Endothelial cell of umbilical vein (primary cell): Measurements from ENCODE around the gene GRHPR. TPM values are rescaled to one million over a fixed set of nuclear protein-coding genes. Genes with fewer than 3 reads are reported as not detected.

Experiments used
- BruUV-seq: library from RNA; stranded (reverse); fragments of 400-500 nt; replicated peaks from 2 replicates; lab custom pipeline; 2021; lab: Mats Ljungman, UMichigan
- CTCF ChIA-PET: fragments of 300-600, 350-600 bp; sonication (Branson Sonifier 250); formaldehyde crosslinking; loops from one replicate; lab custom pipeline; 2021; ENCODE audit warnings: antibody characterized with exemption, inconsistent platforms; lab: Charles Lee
- POLR2A ChIA-PET: fragments of 300-600, 350-600 bp; sonication (Branson Sonifier 250); formaldehyde crosslinking; loops from one replicate; lab custom pipeline; 2021; ENCODE audit warnings: antibody characterized with exemption, inconsistent platforms; lab: Charles Lee
- DNase-seq: peaks from one replicate; pipeline ENCODE4 v3.0.0-alpha.2; 2011; ENCODE audit warnings: low read depth, low spot score
- FAIRE-seq: peaks from 2 replicates; lab custom pipeline; 2011; peaks lifted over from hg19 to GRCh38; lab: Jason Lieb, UNC
- H2AFZ ChIP-seq: 2 replicates; pipeline ENCODE4 v1.6.0; 2012; ENCODE audit warnings: low read depth, low read length, control low read depth, inconsistent platforms
- H3K27ac ChIP-seq: 2 replicates; pipeline ENCODE4 v1.5.1; 2011; ENCODE audit warnings: low read depth, mild to moderate bottlenecking, control low read depth, low read length, moderate library complexity; ENCODE audit not compliant: insufficient read depth
- H3K27me3 ChIP-seq, 2 experiments: 2 replicates each; pipeline versions ENCODE4 v1.6.0 to v1.6.1; 2011; ENCODE audit warnings: low read length in 2 of 2, mixed read lengths in 1 of 2; ENCODE audit not compliant: control insufficient read depth in 2 of 2, insufficient read depth in 2 of 2
- H3K36me3 ChIP-seq, 2 experiments: 2 replicates in 1 of 2; 3 replicates in 1 of 2; pipeline ENCODE4 v1.5.1; 2011; ENCODE audit warnings: low read length in 2 of 2, mild to moderate bottlenecking in 1 of 2, moderate library complexity in 1 of 2; ENCODE audit not compliant: control insufficient read depth in 2 of 2, insufficient read depth in 2 of 2; ENCODE audit errors: extremely low read depth in 1 of 2
- H3K4me1 ChIP-seq: 3 replicates; pipeline ENCODE4 v1.5.1; 2011; ENCODE audit warnings: mild to moderate bottlenecking, low read length; ENCODE audit not compliant: control insufficient read depth, insufficient read depth; ENCODE audit errors: extremely low read depth
- H3K4me2 ChIP-seq: 2 replicates; pipeline ENCODE4 v1.6.1; 2011; ENCODE audit warnings: low read length, control low read depth, mixed read lengths; ENCODE audit not compliant: insufficient read depth
- H3K4me3 ChIP-seq, 3 experiments: fragments of 200-600 bp in 1 of 3; sonication (generic), shearing (Covaris generic) in 1 of 3; replicated peaks in 1 of 3; 2 replicates each; pipeline ENCODE4 v1.5.1; 2011 to 2016; ENCODE audit warnings: control low read depth in 3 of 3, low read length in 3 of 3, mild to moderate bottlenecking in 2 of 3, inconsistent platforms in 1 of 3, low read depth in 1 of 3, moderate library complexity in 1 of 3; ENCODE audit not compliant: insufficient read depth in 1 of 3
- H3K79me2 ChIP-seq: 2 replicates; pipeline ENCODE4 v1.6.0; 2012; ENCODE audit warnings: low read length, inconsistent platforms; ENCODE audit not compliant: control insufficient read depth, insufficient read depth
- H3K9ac ChIP-seq: replicated peaks from 2 replicates; pipeline ENCODE3; 2011; ENCODE audit warnings: low read length, control low read depth; ENCODE audit not compliant: insufficient read depth; ENCODE audit errors: extremely low read depth
- H3K9me1 ChIP-seq: replicated peaks from 3 replicates; pipeline ENCODE4 v1.6.0; 2011; ENCODE audit warnings: mild to moderate bottlenecking, low read length; ENCODE audit not compliant: control insufficient read depth, insufficient read depth; ENCODE audit errors: extremely low read depth
- H3K9me3 ChIP-seq: replicated peaks from 2 replicates; pipeline ENCODE4 v1.5.1; 2012; ENCODE audit warnings: low read length, inconsistent platforms; ENCODE audit not compliant: control insufficient read depth, insufficient read depth
- H4K20me1 ChIP-seq: replicated peaks from 2 replicates; pipeline ENCODE3; 2011; ENCODE audit warnings: mild to moderate bottlenecking, low read length; ENCODE audit not compliant: control insufficient read depth, insufficient read depth; ENCODE audit errors: extremely low read depth
- EZH2 ChIP-seq: IDR thresholded peaks from 2 replicates; pipeline ENCODE4 v1.6.1; 2012; ENCODE audit warnings: borderline replicate concordance, low read depth, mild to moderate bottlenecking, moderate library complexity, low read length, inconsistent platforms; ENCODE audit not compliant: severe bottlenecking
- FOS ChIP-seq: IDR thresholded peaks from 2 replicates; pipeline ENCODE4 v1.6.1; 2011; ENCODE audit warnings: mild to moderate bottlenecking, low read length, moderate library complexity, borderline replicate concordance; ENCODE audit not compliant: insufficient read depth
- GATA2 ChIP-seq: IDR thresholded peaks from 2 replicates; pipeline ENCODE4 v1.7.0; 2011; ENCODE audit warnings: low read depth, mild to moderate bottlenecking, moderate library complexity, mixed read lengths, low read length; ENCODE audit not compliant: insufficient read length, insufficient read depth
- JUN ChIP-seq: IDR thresholded peaks from 2 replicates; pipeline ENCODE4 v1.6.1; 2011; ENCODE audit warnings: borderline replicate concordance, low read depth; ENCODE audit not compliant: insufficient read length, insufficient read depth
- MYC ChIP-seq: IDR thresholded peaks from one replicate; pipeline ENCODE4 v1.6.1; 2011; ENCODE audit warnings: mild to moderate bottlenecking, low read depth, low read length
- POLR2A ChIP-seq: IDR thresholded peaks from 2 replicates; pipeline ENCODE4 v1.6.1; 2012; ENCODE audit warnings: low read depth, mild to moderate bottlenecking, control low read depth, low read length
- POLR2AphosphoS5 ChIP-seq: IDR thresholded peaks from 2 replicates; pipeline ENCODE4 v1.6.1; 2012; ENCODE audit warnings: low read depth, mild to moderate bottlenecking, control low read depth, low read length, moderate library complexity; ENCODE audit not compliant: insufficient read depth
- dilution Hi-C: fragments of 300-500 bp; cut with MboI; formaldehyde crosslinking; loops from one replicate; pipeline ENCODE4 v1.15.0; 2019; ENCODE audit warnings: low sequenced_read_pairs; ENCODE audit not compliant: extremely low pct_ligation_motif_present
- intact Hi-C: fragments of 100-400 bp; cut with micrococcal nuclease; formaldehyde crosslinking; loops from one replicate; pipeline ENCODE4 v1.10.0; 2022
- polyA plus RNA-seq, 4 experiments: library from polyadenylated mRNA; depleted of rRNA in 3 of 4; stranded (reverse) in 3 of 4; unstranded in 1 of 4; fragments of >200 nt; gene quantifications; 2 replicates each; pipeline versions ENCODE4 v1.2.1 to v1.2.3, GENCODE V29; 2011 to 2012; ENCODE audit warnings: missing spikeins in 1 of 4
- total RNA-seq: library from RNA; stranded (reverse); gene quantifications from 2 replicates; pipeline ENCODE4 v1.2.3, GENCODE V29; 2021
- TF ChIP-seq, protein P1 (sequence below): IDR thresholded peaks from 2 replicates; pipeline ENCODE4 v1.6.1; 2011; ENCODE audit not compliant: insufficient read depth, insufficient read length
- TF ChIP-seq, protein P2 (sequence below), 2 donors: IDR thresholded peaks; 1 replicate in 1 of 2; 2 replicates in 1 of 2; pipeline ENCODE4 v1.5.1; 2011; ENCODE audit warnings: low read length in 2 of 2, mild to moderate bottlenecking in 2 of 2, moderate library complexity in 2 of 2, control low read depth in 1 of 2, inconsistent platforms in 1 of 2, low read depth in 1 of 2; ENCODE audit not compliant: insufficient read depth in 1 of 2; ENCODE audit errors: extremely low read depth in 1 of 2

The GRHPR gene
- total and polyA plus RNA-seq, 2 donors (not counting 3 experiments of a cell fraction or from before 2014, with no cell fraction given) = 91.2 to 247 TPM

DNA sequence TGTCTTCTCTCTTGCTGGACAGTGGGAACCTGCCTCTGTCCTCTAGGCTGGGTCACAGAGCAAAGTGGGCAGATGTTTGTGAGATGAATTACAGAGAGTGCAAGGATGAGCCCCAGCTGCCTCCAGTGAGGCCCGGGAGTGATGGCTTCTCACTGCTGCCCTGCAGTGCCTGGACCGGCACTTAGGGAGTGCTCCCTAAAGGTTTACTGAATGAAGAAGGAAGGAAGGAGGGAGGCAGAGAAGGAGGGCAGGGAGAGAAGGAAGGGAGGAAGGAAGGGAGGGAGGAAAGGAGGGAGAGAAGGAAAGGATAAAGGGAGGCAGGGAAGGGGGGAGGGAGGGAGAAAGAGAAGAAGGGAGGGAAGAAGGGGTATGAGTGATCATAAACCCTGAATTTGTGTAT is 42.7 kb upstream of the GRHPR start:
- dilution Hi-C loops (no loop called here), intact Hi-C loops (no loop called here)
- Histone ChIP-seq H3K9me1 (no peaks in the 10 kb centered on the region), H3K4me3 (no peak overlapping the region), H3K9me3 (no peaks in the 10 kb centered on the region), H3K27ac (no peak overlapping the region), H3K79me2 (no peaks in the 10 kb centered on the region), H3K4me1 (no peaks in the 10 kb centered on the region), H4K20me1 (no peaks in the 10 kb centered on the region), H3K9ac (no peak overlapping the region), H3K4me2 (no peak overlapping the region), H3K36me3 (no peaks in the 10 kb centered on the region), H2AFZ (no peak overlapping the region), H3K27me3 (no peaks in the 10 kb centered on the region)
- FAIRE-seq = no peak
- ChIA-PET CTCF (interaction anchor here (1.4 to 1.7 kb wide), 2 partner anchors 10 to 11 kb away, joined by 3 read pairs; no protein-coding TSS in a partner anchor), POLR2A (no interaction called here)
- BruUV-seq = no TSS peak
- DNase-seq = no peak
- TF ChIP-seq JUN = no peak
- TF ChIP-seq EZH2 = no peak
- TF ChIP-seq, protein P1, sequence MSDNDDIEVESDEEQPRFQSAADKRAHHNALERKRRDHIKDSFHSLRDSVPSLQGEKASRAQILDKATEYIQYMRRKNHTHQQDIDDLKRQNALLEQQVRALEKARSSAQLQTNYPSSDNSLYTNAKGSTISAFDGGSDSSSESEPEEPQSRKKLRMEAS = no peak
- TF ChIP-seq FOS = no peak
- TF ChIP-seq, protein P2, sequence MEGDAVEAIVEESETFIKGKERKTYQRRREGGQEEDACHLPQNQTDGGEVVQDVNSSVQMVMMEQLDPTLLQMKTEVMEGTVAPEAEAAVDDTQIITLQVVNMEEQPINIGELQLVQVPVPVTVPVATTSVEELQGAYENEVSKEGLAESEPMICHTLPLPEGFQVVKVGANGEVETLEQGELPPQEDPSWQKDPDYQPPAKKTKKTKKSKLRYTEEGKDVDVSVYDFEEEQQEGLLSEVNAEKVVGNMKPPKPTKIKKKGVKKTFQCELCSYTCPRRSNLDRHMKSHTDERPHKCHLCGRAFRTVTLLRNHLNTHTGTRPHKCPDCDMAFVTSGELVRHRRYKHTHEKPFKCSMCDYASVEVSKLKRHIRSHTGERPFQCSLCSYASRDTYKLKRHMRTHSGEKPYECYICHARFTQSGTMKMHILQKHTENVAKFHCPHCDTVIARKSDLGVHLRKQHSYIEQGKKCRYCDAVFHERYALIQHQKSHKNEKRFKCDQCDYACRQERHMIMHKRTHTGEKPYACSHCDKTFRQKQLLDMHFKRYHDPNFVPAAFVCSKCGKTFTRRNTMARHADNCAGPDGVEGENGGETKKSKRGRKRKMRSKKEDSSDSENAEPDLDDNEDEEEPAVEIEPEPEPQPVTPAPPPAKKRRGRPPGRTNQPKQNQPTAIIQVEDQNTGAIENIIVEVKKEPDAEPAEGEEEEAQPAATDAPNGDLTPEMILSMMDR (IDR thresholded peaks at IDR 0.05; ENCODE audit: extremely low read depth in 1 of 2, insufficient read depth in 1 of 2, low read depth in 1 of 2, low read length in 2 of 2) = no peak
- no peak for TF ChIP-seq POLR2A
- TF ChIP-seq POLR2AphosphoS5 = no peak
- no peak for TF ChIP-seq GATA2
- TF ChIP-seq MYC = no peak
